NCI-H510A (cell line): ENCODE data around the gene SVIL.
"Not testable (repeated sequence)": the region's sequence is repeated elsewhere in the genome, so short reads cannot be mapped to it uniquely, and the experiment has no call there.

Experiments
- DNase-seq: peaks from one replicate; lab custom pipeline; 2025; lab: John Stamatoyannopoulos, UW

SVIL gene

GRCh38 chr10:29484677-29485076, 150.1 kb downstream of the SVIL start:
- DNase-seq, result not testable (repeated sequence)

GRCh38 chr10:29482591-29483431, 152.0 kb downstream of the SVIL start:
- DNase-seq, result no peak

- DNase-seq, result no peak
Observed at GRCh38 chr10:29481906-29482440, 152.8 kb downstream of the SVIL start.

DNA sequence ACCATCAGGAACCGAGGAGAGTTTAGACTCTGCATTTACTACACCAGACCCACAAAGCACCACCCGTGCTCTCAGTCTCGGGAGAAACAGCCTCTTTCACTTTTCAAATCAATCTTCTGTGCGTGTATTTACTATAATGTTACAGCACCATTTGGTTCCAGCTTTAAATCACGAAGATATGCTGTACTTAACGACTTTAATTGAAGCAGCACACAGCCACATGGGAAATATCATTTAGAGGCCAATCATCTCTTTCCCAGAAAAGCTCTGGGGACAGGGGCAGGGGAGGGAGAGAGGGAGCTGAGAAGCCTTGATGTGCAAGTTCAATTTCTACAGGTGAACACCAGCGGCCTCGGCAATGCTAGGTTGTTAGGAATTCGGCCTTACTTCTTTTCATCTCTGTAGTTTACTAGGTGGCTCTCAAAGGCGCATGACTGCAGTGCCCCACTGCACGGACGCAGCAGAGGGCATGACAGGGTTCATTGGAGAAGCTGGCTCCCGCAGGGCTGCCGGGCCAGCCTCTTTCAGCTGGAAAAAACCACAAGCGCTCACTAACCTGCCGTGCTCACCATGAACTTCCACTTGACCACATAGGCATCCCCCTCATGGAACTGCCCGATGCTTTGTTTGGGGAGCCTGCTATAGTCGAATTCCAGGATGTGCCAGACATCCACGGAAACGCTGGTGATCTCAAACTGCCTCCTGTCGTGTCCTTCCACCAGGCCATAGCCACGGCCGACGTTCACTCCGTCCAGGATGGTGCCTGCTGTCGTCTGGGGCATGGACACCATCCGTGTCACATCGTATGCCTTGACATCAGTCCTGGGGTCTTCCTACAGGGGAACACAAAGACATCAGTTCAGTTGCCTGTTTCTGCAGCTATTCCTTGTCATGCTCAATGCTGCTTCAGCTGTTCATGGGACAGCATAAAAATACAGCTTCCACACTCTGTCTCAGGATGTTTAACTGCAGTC, 154.5 kb downstream of the SVIL start:
- no peak for DNase-seq

GRCh38 chr10:29479081-29479925, 155.5 kb downstream of the SVIL start:
- peak; percentile 21 for DNase-seq

- peak; percentile 65 for DNase-seq
Observed at GRCh38 chr10:29473406-29474100, 161.2 kb downstream of the SVIL start.

DNA sequence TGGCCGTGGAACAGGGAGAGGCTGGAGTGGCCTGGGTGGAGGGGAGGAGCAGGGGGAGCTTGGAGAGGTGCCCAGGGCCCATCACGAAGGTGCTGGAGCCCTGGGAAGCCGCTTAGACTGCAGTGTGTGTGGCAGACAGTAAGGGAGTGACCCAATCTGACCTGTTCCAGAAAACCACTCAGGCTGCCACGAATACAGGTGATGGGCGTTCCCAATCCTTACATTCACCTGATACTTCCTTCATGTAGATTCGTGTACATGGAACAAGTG, 161.7 kb downstream of the SVIL start:
- DNase-seq, result no peak

DNA sequence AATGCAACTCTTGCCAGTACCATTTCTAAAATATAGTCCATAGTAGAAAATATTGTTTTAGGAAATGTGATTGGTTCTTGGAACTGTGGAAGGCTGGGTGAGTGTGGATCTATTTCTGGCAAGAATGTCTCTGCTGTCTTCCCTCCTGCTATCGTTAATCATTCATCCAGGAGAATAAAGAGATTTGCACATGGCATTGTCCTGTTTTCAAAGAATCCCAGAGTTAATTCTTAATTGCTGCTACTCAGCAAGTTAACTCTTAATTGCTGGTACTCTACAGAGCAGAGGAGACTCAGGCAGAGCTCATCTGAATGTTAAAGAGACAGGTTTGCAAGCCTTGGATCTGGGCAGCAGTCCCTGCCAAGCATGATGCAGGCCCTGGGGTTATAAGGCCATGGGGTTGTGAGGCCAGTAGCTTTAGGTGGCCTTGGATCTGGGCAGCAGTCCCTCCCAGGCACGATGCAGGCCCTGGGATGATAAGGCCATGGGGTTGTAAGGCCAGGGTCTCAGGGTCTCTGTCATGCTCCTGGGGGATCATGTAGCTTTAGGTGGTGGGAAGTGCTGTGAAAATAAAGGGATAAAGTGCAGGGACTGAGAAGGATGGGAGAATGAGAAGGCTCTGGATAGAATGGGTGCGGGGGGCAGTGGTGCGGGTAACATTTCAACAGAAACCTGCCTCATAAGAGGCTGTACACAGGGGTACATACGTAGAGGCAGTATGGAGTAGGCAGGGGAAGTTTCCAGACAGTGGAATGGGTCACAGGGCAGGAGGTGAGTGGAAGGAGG, 162.3 kb downstream of the SVIL start:
- DNase-seq, result no peak

GRCh38 chr10:29471544-29471859, 163.3 kb downstream of the SVIL start:
- DNase-seq, result no peak

GRCh38 chr10:29470843-29471543, 163.8 kb downstream of the SVIL start:
- no peak for DNase-seq

GRCh38 chr10:29470355-29470705, 164.4 kb downstream of the SVIL start:
- no peak for DNase-seq

GRCh38 chr10:29469481-29470354, 165.1 kb downstream of the SVIL start:
- DNase-seq, result no peak

DNA sequence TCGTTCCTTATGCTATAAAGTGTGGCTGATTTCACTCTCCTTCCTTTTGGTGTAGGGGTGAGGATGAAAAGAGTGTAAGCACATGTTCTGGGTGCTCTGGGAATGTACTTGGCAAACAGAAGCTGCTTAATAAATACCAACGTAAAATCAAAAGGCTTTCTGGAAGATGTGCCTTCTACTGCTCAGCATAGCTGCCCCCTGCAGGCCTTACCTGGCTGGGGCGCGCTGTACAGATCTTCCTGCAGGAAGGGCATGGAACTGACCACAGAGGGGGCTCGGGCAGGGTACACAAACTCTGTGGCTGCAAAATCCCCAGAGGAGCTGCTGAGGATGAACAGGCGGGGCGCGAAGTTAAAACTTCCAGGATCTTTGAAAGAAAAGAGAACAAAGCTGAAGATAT, 169.4 kb downstream of the SVIL start:
- no peak for DNase-seq

DNA sequence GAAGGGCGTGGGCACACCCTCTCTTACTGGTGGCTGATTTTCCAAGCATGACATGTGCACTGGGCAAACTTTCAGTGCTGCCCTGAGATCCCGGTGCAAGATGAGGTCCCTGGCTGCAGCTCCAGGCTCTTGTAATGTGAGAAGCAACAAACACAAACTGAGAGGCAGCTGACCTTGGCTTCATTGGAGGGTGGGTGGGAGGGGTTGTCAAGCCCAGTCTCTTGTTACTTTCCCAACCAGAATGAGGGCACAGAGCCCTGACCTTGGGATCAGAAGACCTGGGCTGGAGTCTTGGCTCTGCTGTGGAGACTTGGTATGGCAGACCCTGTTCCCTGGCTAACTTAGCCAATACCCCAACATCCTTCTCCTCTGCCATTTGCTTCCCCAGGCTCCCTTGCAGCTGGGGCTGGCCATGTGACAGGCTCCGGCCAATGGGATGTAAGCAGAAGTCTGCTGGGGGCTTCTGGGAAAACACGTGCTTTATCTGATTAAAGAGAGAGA, 170.1 kb downstream of the SVIL start:
- DNase-seq, result not testable (repeated sequence)

GRCh38 chr10:29461042-29461441, 173.7 kb downstream of the SVIL start:
- no peak for DNase-seq

DNA sequence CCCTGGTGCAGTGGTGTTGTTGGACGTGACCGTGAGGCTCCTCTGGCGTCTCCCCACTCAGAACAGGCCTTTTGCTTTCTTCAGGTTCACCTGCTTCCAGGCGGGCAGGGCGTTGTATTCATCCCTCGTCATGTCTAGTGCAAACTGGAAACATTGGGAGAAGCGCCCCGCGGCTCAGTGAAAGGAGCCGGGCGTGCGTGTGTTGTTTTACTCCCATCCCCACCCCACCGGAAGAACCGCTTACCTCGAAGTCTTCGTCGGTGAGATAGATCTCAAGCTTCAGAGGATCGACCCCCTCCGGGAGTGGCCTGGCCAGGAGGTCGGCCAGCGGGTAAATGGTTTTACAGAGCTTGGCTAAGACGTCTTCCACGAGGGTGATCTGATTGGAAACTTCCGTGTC, 176.6 kb downstream of the SVIL start:
- DNase-seq, result not testable (repeated sequence)

- no peak for DNase-seq
Observed at GRCh38 chr10:29455095-29455494, 179.7 kb downstream of the SVIL start.

GRCh38 chr10:29454250-29454649, 180.5 kb downstream of the SVIL start:
- no peak for DNase-seq

- no peak for DNase-seq
Observed at GRCh38 chr10:29452546-29452945, 182.2 kb downstream of the SVIL start.
